ENCODE data around the gene MBOAT1.
"Not testable (repeated sequence)": the region's sequence is repeated elsewhere in the genome, so short reads cannot be mapped to it uniquely, and the experiment has no call there.

Gene MBOAT1

GRCh38 chr6:20170455-20171148 is 41.7 kb downstream of the MBOAT1 start:
- DNase-seq (ENCODE audit: low read depth) = no peak

- DNase-seq (ENCODE audit: low read depth) = no peak
Observed at GRCh38 chr6:20169786-20170185, 42.5 kb downstream of the MBOAT1 start.

- DNase-seq (ENCODE audit: low read depth) = no peak
Observed at GRCh38 chr6:20169119-20169557, 43.1 kb downstream of the MBOAT1 start.

- DNase-seq (ENCODE audit: low read depth) = no peak
Observed at GRCh38 chr6:20168690-20169089, 43.6 kb downstream of the MBOAT1 start.

GRCh38 chr6:20167601-20168000 is 44.7 kb downstream of the MBOAT1 start:
- DNase-seq (ENCODE audit: low read depth) = no peak

- no peak for DNase-seq (ENCODE audit: low read depth)
Observed at GRCh38 chr6:20166210-20166609, 46.1 kb downstream of the MBOAT1 start.

- no peak for DNase-seq (ENCODE audit: low read depth)
Observed at GRCh38 chr6:20162515-20162914, 49.8 kb downstream of the MBOAT1 start.

GRCh38 chr6:20160541-20161283 is 51.6 kb downstream of the MBOAT1 start:
- no peak for DNase-seq (ENCODE audit: low read depth)

- DNase-seq (ENCODE audit: low read depth) = no peak
Observed at GRCh38 chr6:20159781-20160540, 52.3 kb downstream of the MBOAT1 start.

- no peak for DNase-seq (ENCODE audit: low read depth)
Observed at GRCh38 chr6:20159098-20159497, 53.2 kb downstream of the MBOAT1 start.

GRCh38 chr6:20158676-20159075 is 53.6 kb downstream of the MBOAT1 start:
- no peak for DNase-seq (ENCODE audit: low read depth)

- DNase-seq (ENCODE audit: low read depth) = no peak
Observed at GRCh38 chr6:20156824-20157223, 55.4 kb downstream of the MBOAT1 start.

- DNase-seq (ENCODE audit: low read depth) = no peak
Observed at GRCh38 chr6:20154753-20155152, 57.5 kb downstream of the MBOAT1 start.

GRCh38 chr6:20153194-20153593 is 59.1 kb downstream of the MBOAT1 start:
- no peak for DNase-seq (ENCODE audit: low read depth)

GRCh38 chr6:20148433-20148832 is 63.8 kb downstream of the MBOAT1 start:
- no peak for DNase-seq (ENCODE audit: low read depth)

GRCh38 chr6:20147469-20147868 is 64.8 kb downstream of the MBOAT1 start:
- DNase-seq (ENCODE audit: low read depth) = no peak

- not testable (repeated sequence) for DNase-seq (ENCODE audit: low read depth)
Observed at GRCh38 chr6:20146831-20147230, 65.4 kb downstream of the MBOAT1 start.

- DNase-seq (ENCODE audit: low read depth) = no peak
Observed at GRCh38 chr6:20146291-20146690, 66.0 kb downstream of the MBOAT1 start.

- DNase-seq (ENCODE audit: low read depth) = no peak
Observed at GRCh38 chr6:20142866-20143265, 69.4 kb downstream of the MBOAT1 start.

- no peak for DNase-seq (ENCODE audit: low read depth)
Observed at GRCh38 chr6:20141931-20142330, 70.3 kb downstream of the MBOAT1 start.

GRCh38 chr6:20139127-20139963 is 72.9 kb downstream of the MBOAT1 start:
- DNase-seq (ENCODE audit: low read depth) = not testable (repeated sequence)

GRCh38 chr6:20137837-20138236 is 74.4 kb downstream of the MBOAT1 start:
- DNase-seq (ENCODE audit: low read depth) = no peak

All from activated T-cell treated with anti-CD3 and anti-CD28 coated beads for 48 hours (primary cell).